Hippocampal formation (tissue), 2 donors: ENCODE data around the gene PKMYT1.

Experiments
- DNase-seq, 2 donors: peaks; one replicate each; lab custom pipeline; 2025; lab: John Stamatoyannopoulos, UW

Gene PKMYT1

DNA sequence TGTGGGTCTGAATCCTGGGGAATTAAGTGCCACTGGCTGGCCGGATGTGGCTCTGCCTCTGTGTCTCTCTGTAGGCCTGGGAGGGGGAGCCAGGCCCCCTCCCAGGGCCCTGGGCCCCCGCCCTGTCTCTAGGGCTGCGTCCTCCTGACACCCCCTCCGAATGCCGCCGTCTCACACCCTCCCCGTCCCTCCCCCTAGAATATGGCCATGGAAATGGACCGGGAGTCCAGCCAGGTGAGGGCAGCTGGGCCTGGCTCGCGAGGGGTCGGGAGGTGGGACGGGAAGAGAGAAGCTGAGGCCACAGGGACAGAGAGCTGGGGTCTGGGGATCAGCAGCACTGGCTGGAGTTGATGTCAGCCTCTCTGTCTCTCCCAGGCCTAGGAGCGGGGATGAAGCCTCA, 16.1 kb upstream of the PKMYT1 start:
- DNase-seq = no peak

DNA sequence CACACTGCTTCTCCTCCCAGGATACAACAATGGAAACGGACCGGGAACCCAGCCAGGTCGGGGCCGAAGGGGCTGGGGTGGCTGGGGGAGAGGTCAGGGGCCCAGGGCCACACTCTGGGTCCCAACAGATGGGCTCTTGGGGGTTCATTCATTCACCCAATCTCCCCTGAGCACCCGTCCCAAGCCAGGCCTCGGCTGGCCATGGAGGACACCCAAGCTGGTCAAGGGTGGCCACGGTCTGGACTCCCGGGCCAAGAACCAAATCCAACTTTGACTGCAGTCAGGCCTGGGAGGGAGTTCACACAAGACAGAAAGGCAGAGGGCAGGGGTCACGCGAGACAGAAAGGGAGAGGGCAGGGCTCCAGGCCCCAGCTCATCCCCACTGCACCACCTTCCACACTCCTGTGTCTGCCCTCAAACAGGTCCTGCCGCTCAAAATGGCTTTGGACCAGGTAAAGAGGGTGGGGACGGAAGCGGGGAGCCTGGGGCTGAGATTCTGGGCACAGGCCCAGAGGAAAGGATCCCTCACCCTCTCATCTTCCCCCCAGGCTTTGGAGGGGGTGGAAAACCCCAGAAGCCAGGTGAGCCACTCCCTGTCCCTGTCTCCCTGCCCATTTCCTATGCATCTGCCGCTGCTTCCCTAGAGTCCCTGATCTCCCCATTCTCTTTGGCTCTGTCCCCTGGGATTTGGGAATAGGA, 12.3 kb upstream of the PKMYT1 start:
- DNase-seq = no peak

DNA sequence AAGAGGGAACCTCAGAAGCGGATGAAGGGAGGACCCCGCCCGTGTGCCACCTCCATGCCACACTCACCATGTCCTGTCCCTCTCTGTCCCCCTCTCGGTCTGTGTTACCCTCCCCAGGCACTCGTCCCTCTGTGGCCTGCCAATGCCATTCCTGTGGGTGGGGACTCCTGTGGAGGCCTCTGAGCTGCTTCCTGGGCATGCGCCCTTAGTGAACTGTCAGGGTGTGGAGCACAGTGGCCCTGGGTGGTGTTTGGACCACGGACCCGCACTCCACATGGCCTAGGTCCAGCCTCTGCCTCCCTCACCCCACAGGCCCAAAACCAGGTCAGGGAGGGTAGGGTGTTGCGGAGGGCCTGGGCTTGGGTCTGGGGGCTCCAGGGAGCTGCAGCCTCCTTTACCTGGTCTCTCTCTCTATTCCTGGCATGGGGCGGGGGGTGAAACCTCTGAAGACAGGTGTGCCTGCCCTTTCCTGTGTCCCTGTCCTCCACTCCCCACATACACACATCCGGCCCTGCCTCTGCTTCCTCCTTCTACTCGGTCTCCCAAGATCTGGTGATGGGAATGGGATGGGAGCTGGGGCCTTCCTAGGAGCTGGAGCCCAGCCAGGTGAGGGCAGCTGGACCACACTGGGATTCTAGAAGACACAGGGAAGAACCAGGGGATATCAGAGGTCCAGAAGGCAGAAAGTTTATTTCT, 11.5 kb upstream of the PKMYT1 start:
- DNase-seq = no peak

- DNase-seq = no peak
Observed at GRCh38 chr16:2990891-2991290, 10.6 kb upstream of the PKMYT1 start.

GRCh38 chr16:2988590-2989099, 8.4 kb upstream of the PKMYT1 start:
- no peak for DNase-seq

DNA sequence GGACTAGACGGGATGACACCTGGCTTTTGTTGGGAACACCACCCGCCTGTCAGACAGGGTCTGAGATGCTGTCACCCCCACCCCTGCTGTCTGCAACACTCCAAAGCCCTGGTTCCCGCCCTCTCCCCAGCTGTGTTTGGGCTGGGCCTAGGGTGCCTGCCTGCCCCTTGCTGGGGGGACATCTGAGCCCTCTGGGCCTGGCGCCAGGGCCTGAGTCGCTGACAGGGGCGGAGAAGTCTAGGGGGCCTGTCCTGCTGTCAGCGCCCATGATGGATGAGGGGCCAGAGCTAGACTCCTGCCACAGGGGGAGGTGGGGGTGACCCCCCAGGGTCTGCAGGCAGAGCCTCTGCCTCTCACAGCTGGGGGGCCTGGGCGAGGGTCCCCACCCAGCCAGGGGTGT, 7.6 kb upstream of the PKMYT1 start:
- no peak for DNase-seq

DNA sequence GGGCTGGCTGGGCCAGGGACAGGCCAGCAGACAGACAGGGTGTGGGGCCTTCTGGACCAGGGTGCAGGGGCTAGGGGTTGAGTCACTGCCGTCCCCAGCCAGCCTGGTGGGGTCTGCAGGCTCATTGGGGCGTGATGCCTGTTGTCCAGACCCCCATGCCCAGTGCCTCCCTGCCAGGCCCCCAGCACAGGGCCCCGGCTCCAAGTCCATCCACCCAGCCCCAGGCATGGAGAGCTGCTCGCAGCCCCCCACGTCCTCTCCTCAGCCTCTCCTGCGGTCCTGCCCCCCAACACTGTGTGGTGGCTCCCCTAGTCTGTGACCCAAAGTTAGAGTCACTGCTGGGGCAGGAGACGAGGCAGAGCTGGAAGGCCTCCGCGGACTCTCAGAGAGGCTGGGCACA, 7.0 kb upstream of the PKMYT1 start:
- DNase-seq = no peak

DNA sequence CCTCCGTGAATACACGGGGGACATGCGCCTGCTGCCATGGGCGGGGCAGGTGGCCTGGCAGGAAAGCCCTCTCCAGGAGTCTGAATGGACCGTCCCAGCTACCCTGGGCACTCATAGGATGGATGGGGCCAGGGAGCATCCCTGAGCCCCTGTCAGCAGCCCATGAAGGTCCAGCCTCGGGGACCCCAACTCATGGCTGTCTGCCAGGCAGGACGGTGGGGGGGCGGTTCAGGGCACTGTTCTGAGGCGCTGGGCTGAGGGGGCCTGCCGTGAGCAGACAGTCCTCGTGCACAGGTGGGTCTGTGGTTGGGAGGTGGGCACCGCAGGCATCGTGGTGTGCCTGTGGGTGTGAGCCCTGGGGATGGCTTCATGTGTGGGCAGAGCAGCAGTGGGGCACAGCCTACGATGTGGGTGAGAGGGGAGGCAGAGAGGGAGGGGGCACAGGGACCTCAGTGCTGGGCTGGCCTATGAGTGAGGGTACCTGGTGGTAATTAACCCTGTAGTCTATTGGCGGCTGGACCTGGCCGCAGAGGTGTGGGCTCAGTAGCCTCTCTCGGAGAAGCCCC, 6.5 kb upstream of the PKMYT1 start:
- no peak for DNase-seq

- no peak for DNase-seq
Observed at GRCh38 chr16:2985893-2986355, 5.7 kb upstream of the PKMYT1 start.

DNA sequence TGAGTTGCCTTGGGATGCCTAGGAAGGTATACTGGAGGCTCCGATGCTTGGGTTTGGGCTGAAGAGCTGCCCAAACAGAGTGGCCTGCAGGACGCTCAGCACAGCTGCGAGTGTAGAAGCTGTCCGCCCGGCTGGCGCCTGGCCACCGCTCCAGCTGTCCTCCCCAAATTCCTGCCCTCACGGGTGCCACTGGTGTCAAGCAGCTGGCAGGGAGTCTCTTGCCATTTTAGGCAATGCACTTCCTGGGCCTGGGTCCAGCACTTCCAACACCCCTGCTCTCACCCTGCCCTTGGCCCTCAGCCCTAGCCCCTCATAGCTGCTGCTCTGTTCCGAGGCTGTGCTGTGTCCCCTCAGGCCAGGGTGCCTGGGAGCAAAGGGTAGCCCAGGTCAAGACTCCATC, 5.2 kb upstream of the PKMYT1 start:
- DNase-seq = no peak

GRCh38 chr16:2983706-2984136, 3.5 kb upstream of the PKMYT1 start:
- DNase-seq = peak; percentile 49 to 67

- no peak for DNase-seq
Observed at GRCh38 chr16:2982402-2982801, 2.2 kb upstream of the PKMYT1 start.

DNA sequence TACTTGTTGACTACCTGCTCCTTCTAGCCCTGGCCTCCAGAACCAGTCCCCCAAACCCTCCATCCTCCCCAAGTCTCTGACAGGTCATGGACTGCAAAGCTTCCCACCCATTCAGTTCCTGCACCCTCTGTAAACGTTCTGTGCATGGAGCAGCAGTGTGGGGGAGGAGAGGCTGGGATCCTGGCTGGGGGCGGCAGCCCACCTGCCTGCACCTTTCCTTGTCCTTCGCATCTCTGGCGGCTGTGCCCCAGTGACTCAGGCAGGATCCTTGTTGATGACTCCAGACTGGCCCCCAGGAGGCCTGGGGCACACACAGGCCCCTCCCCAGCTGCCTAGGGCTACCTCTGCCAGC, 1.6 kb upstream of the PKMYT1 start:
- no peak for DNase-seq

DNA sequence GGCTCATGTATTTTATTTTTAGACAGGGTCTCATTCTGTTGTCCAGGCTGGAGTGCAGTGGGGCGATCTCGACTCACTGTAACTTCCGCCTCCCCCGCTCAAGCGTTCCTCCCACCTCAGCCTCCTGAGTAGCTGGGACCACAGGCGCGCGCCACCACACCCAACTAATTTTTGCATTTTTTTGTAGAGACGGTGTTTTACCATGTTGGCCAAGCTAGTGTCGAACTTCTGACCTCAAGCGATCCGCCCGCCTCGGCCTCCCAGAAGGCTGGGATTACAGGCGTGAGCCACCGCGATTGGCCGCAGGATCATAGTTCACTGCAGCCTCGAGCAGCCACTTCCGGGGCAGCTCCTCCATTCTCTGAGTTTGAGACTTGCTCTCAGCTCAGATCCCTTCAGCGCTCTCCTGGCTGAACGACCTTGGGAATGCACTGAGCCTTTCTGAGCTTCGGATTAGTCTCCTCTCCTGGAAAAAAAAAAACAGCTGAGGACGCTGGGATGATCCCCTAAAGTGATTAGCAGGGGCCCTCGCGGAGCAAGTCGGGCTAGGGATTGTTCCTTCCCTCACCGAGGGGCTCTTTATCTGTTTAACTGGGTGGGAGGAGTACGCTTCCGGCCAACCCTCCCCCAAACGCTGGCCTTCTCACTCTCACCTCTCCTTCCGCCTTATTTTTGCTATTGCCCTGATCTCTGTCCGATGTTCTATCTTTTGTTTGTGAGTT, 1.1 kb upstream of the PKMYT1 start:
- no peak for DNase-seq

GRCh38 chr16:2979669-2980226, 498 bp downstream of the PKMYT1 start:
- no peak for DNase-seq

GRCh38 chr16:2977440-2977839, 2.8 kb downstream of the PKMYT1 start:
- DNase-seq = peak in 1 of 2 donors; percentile 14

- DNase-seq = no peak
Observed at GRCh38 chr16:2976673-2977072, 3.6 kb downstream of the PKMYT1 start.

DNA sequence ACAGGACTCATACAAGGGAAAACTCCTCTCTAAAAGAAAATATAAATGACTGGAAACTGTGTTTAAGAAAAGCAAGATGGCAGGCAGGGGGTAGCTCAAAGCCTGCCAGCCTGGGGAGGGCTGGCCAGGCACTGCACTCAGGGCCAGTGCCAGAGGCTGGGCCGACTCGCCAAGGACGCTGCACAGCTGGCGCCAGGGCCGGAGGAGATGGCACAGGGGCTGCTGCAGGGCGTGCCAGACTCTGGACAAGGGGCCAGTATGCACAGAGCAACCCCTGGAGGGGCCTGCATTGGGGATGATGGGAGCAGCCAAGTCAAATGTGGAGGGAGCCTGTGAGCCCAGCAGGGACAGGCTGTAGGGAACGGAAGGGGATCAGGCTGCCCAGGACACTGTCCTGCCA, 4.0 kb downstream of the PKMYT1 start:
- DNase-seq = peak in 1 of 2 donors; percentile 24

- no peak for DNase-seq
Observed at GRCh38 chr16:2975161-2975795, 5.0 kb downstream of the PKMYT1 start.

DNA sequence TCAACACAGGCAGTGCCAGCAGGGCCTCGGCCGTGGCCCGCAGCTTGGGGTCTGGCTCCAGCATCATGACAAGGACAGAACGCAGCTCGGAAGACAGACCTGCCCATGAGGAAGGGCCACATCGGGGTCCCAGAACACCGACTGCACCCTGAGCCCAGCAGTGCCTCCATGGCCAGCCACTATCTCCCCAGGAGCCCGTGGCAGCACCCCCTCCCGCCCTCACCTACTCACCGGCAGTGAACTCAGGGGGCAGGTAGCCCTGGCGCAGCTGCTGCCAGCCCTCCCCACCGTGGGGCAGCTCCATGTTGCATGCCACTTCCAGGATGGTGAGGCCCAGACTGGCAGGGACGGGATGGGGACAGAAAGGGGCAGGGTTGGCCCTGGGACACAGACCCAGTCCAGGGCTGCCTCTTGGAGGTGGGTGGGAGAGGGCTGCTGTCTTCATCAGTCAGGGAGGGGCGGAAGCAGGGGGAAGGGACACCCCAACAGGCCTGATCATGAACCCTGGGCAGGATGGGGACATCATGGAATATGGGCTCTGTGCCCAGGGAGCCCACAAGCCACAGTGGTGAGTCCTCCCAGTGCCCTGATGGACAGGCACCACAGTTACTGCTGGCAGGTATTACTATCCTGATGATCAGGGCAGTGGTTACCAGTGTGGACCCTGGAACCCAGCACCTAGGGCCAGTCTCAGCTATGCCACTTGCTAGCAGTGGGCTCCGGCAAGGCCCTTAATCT, 5.8 kb downstream of the PKMYT1 start:
- no peak for DNase-seq
